Suprapubic skin (tissue), 4 donors: ENCODE measurements around the gene PLCE1.

Experiments used
- CTCF ChIP-seq, 2 donors: fragments of 200-600 bp in 1 of 2; fragments of 450-650 bp in 1 of 2; sonication (generic) in 1 of 2; IDR thresholded peaks; one replicate each; pipeline ENCODE4 v1.5.1; 2016 to 2019; ENCODE audit warnings: antibody characterized with exemption in 2 of 2, mild to moderate bottlenecking in 1 of 2, moderate library complexity in 1 of 2
- EP300 ChIP-seq: sonication (generic); formaldehyde crosslinking; IDR thresholded peaks from one replicate; pipeline ENCODE4 v1.6.1; 2017; ENCODE audit warnings: antibody characterized with exemption
- POLR2A ChIP-seq, 2 donors: fragments of 450-650 bp; IDR thresholded peaks; one replicate each; pipeline ENCODE4 v1.6.1; 2017; ENCODE audit warnings: antibody characterized with exemption in 2 of 2, mild to moderate bottlenecking in 2 of 2, moderate library complexity in 2 of 2
- POLR2AphosphoS5 ChIP-seq, 3 donors: sonication (generic); formaldehyde crosslinking; IDR thresholded peaks; one replicate each; pipeline ENCODE4 v1.6.1; 2017; ENCODE audit warnings: antibody characterized with exemption in 3 of 3

- TF ChIP-seq CTCF (IDR thresholded peaks at IDR 0.05) (no peak), POLR2A (IDR thresholded peaks at IDR 0.05) (no peak), EP300 (no peak), POLR2AphosphoS5 (IDR thresholded peaks at IDR 0.05) (no peak)
Observed at GRCh38 chr10:94024407-94024806, 30.7 kb downstream of the PLCE1 start.
